GM19397 (cell line): ENCODE data around the gene SLC25A30.
"Not testable (repeated sequence)": the region's sequence is repeated elsewhere in the genome, so short reads cannot be mapped to it uniquely, and the experiment has no call there.

ENCODE experiments used
- ATAC-seq: cut with Tn5 transposase; IDR thresholded peaks from one replicate; pipeline ENCODE4 v1.9.1; 2021; ENCODE audit warnings: mild to moderate bottlenecking, moderate library complexity; ENCODE audit not compliant: unreplicated experiment

The SLC25A30 gene

DNA sequence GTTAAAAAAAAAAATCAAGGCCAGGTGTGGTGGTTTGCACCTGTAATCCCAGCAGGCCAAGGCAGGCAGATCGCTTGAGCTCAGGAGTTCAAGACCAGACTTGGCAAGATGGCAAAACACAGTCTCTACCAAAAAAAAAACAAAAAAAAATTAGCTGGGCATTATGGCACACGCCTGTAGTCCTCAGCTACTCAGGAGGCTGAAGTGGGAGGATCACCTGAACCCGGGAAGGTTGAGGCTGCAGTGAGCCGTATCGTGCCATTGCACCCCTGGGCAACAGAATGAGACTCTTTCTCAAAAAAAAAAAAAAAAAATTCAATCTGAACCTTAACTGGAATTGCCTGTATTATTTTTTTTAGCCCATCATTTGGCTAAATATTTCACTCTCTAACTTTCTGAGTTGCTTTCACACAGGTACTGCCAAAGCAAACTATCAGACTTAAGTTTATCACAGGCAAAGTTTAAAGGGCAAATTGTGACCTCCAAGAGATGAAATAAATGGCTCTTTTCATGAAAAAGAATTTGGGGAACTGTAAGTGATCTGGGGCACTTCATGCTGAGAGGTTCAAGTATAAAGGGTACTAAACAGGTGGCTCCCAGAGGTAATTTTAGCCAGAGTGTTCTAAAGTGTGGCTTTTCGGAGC is 14.7 kb upstream of the SLC25A30 start:
- no peak for ATAC-seq

- not testable (repeated sequence) for ATAC-seq
Measured at GRCh38 chr13:45426056-45426841, 8.1 kb upstream of the SLC25A30 start.

- ATAC-seq: no peak
Measured at GRCh38 chr13:45422731-45423292, 4.6 kb upstream of the SLC25A30 start.

DNA sequence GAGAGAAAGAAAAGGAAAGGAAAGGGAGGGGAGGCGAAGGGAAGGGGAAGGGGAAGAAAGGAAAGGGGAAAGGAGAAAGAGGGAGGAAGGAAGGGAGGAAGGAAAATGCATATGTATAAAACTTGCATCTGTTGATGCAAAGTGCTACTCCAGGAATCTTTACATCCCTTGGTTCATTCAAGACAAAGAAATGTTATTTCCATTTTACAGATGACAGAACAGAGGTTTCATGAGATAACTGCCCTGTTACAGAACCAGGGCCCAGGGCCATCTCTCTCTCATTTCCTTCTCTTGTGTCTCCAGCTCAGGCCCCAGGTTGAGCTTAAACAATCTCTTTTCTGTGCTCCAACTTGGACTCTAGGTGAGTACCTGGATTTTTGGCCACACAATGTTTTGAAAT is 1.8 kb upstream of the SLC25A30 start:
- no peak for ATAC-seq

DNA sequence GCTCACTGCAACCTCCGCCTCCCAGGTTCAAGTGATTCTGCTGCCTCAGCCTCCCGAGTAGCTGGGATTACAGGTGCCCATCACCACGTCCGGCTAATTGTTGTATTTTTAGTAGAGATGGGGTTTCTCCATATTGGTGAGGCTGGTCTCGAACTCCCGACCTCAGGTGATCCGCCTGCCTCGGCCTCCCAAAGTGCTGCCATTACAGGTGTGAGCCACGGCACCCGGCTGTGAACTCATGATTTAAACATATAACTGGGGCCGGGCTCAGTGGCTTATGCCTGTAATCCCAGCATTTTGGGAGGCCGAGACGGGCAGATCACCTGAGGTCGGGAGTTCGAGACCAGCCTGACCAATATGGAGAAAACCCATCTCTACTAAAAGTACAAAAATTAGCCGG is 1.2 kb upstream of the SLC25A30 start:
- not testable (repeated sequence) for ATAC-seq

- ATAC-seq: no peak
Measured at GRCh38 chr13:45416516-45417128, 1.6 kb downstream of the SLC25A30 start.

- ATAC-seq: no peak
Measured at GRCh38 chr13:45415112-45415511, 3.1 kb downstream of the SLC25A30 start.

DNA sequence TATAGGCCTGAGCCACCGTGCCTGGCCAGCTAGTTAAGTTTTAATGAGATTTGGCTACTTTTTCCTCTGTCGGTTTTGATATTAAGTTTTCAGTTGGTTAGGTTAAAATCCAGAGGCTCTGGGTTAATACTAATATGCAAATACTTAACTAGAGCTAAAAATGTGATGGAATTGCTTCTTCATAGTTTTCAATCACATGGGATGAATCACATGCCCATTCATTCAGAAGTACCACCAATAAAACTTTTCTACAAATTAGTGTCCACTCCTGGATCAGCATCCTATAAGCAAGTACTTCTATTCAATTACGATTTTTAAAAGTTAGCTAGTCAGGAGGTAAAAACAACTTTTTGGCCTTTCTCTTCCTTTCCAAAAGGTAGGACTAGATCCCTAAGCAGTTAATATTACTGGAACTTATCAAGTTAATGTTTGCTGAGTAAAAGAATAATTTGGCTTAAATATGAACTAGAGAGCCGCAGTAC is 4.3 kb downstream of the SLC25A30 start:
- ATAC-seq: no peak

GRCh38 chr13:45412274-45413049 is 5.7 kb downstream of the SLC25A30 start:
- ATAC-seq: no peak

GRCh38 chr13:45411631-45412030 is 6.5 kb downstream of the SLC25A30 start:
- ATAC-seq: no peak

- ATAC-seq: no peak
Measured at GRCh38 chr13:45411221-45411620, 7.0 kb downstream of the SLC25A30 start.

GRCh38 chr13:45410466-45410865 is 7.7 kb downstream of the SLC25A30 start:
- ATAC-seq: no peak

DNA sequence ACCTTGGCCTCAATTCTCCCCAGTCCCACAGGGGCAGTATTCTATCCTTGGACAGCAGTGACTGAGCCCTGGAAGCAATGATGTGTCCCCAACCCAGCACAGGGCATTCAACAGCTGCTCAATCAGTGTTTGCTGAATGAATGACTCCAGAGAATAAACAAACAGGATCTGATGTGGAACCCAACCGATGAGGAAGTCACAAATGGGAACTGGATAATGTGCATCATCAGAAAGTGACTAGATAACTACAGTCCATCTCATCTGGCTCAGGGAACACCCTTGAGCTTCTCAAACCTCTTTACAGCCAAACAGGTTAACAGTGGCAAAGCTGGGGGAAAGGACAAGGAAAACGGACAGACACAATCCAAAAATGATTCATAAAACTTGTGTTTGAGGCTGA is 8.2 kb downstream of the SLC25A30 start:
- no peak for ATAC-seq

DNA sequence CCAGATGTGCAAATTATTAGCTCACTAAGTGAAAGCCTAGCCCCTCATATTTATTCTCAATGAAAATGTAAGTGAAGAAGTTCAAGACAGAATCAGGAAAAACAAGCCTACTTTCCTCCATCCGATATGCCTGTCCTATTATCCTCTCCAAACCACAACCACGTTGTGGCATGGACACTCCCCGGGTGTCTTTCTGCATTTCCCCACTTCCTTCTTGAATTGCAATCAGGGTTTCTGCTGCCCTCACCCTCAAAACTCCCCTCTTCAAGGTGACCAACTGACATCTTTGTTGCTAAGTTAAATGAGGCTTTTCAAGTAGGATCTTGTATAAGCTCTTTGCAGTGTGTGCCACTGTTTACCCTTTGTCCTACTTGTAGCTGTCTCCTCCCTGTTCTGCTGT is 11.8 kb downstream of the SLC25A30 start:
- no peak for ATAC-seq

- no peak for ATAC-seq
Measured at GRCh38 chr13:45403081-45403480, 15.1 kb downstream of the SLC25A30 start.

GRCh38 chr13:45402641-45403040 is 15.5 kb downstream of the SLC25A30 start:
- ATAC-seq: no peak

DNA sequence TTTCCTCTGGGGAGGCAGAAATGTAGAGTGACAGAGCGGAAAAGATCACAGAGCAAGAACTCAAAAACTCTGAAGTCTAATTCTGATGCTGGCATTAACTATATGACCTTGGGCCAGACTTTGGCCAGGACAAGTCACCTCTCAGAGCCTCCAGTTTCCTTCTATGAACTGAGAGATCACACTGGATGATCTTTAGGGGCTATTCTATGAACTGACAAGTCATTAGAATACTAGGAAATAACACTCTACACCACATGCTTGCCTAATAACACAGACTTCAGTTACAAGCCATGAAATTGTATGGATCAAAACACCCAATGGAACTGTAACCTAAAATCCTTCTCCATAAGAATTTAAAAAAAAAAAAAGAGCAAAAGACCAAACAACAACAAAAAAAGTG is 16.9 kb downstream of the SLC25A30 start:
- no peak for ATAC-seq

GRCh38 chr13:45398877-45399276 is 19.3 kb downstream of the SLC25A30 start:
- ATAC-seq: no peak

DNA sequence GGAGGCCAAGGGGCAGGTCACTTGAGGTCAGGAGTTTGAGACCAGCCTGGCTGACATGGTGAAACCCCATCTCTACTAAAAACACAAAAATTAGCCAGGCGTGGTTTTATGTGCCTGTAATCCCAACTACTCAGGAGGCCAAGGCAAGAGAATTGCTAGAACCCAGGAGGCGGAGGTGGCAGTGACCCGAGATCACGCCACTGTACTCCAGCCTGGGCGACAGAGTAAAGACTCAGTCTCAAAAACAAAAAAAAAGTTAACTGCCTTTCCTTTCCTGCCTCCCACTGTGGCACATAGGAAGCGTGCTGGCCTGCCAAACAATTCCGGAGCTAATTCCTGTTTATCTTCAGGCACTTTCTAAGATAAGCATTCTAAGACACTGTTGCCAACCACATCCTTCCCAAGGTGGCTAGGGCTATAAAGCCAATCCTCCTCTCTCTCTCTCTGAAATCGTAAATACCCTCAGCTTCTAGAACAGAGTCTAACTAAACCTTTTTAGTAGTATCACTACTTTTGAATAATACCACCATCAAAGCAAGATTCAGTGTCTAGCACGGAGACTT is 21.6 kb downstream of the SLC25A30 start:
- ATAC-seq: no peak

GRCh38 chr13:45393941-45394570 is 24.1 kb downstream of the SLC25A30 start:
- ATAC-seq: no peak
